GM21825 (cell line): ENCODE measurements around the gene FIGN.

Source experiments
- ATAC-seq: cut with Tn5 transposase; IDR thresholded peaks from one replicate; pipeline ENCODE4 v1.9.1; 2021; ENCODE audit warnings: mild to moderate bottlenecking, moderate library complexity; ENCODE audit not compliant: unreplicated experiment

Gene FIGN, protein sequence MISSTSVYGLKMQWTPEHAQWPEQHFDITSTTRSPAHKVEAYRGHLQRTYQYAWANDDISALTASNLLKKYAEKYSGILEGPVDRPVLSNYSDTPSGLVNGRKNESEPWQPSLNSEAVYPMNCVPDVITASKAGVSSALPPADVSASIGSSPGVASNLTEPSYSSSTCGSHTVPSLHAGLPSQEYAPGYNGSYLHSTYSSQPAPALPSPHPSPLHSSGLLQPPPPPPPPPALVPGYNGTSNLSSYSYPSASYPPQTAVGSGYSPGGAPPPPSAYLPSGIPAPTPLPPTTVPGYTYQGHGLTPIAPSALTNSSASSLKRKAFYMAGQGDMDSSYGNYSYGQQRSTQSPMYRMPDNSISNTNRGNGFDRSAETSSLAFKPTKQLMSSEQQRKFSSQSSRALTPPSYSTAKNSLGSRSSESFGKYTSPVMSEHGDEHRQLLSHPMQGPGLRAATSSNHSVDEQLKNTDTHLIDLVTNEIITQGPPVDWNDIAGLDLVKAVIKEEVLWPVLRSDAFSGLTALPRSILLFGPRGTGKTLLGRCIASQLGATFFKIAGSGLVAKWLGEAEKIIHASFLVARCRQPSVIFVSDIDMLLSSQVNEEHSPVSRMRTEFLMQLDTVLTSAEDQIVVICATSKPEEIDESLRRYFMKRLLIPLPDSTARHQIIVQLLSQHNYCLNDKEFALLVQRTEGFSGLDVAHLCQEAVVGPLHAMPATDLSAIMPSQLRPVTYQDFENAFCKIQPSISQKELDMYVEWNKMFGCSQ

GRCh38 chr2:163735685-163736432 lies at the start of gene FIGN:
FIGN (minus strand) TSS chr2:163736008; CDS start chr2:163734927, 1,081 bp downstream.
- ATAC-seq: no peak

- no peak for ATAC-seq
These were observed 49.4 kb upstream of the FIGN start for GRCh38 chr2:163785162-163785561.

DNA sequence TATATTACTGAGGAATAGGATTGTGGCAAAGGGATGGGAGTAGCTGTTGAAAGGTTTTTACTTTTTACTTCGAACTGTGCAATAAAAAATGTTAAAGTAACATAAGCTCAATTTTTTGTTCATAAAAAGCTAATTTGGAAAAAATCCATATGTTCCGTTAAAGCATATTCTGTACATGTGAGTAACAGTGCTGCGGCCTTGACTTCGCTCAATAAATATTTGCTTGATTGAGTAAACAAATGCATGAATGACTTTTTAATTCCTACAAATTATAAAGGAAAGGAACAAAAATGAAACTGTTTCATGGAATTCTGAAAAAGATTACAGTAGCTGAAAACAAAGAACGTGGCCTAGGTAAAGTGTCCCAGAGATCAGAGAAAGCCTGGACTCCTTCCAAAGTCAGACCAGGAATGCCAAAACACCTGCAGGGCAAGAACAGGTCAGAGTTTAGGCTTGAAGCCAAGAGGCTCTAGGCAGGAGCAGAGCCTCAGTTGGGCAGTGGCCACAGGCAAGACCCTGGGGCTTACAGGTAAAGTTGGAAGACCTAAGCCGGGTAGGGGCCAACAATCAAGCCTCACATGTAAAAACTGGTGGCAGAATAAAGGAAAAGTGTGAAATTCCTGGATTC lies 44.3 kb upstream of the FIGN start:
- no peak for ATAC-seq

DNA sequence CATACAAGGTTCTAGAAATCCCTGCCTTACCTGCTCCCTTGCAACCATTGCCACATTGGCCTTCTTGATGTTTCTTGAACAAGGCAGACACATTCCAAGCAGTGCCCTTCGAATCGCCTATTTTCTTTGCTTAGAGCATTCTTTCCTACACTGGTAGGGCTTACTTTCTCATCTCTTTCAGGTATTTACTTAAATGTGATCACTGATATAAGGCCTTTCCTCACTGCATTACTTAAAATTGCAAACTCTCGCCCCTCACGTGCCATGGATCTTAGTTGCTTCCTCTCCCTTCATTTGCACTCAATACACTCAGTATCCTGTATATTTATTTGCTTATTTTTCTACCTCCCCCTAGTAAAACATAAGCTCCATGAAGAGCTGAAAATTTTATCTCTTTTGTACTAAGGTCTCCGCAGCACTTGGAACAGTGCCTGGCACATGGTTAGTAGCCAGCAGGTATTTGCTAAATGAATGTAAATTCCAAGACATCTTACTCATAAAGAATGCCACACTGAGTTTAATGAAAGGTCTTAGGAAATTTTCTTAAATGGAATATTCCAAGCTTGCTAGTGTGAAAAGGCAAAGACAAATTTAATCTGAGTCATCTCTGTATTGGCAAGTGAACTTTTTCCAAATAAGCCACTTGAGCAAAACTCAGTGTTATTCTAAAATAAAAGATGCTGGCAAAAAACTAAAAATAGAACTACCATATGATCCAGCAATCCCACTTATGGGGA lies 42.4 kb upstream of the FIGN start:
- ATAC-seq: no peak

DNA sequence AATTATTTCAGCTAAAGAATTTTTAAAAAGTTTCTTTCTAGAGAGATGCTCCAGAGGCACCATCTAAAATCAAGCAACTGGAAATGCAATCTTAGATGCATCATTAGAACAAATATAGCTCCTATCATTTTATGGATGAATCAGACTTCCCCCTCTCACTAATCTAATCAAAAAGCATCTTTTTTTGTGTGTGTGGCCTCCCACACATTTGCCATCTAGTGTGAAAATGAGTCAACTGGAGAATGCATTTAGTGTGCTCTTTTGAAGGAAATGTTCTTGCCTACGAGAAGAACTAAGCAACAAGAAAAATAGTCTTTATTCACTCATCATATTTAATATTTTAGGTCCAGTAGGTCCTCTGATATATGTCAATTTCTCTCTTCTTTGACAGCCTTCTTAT lies 39.5 kb upstream of the FIGN start:
- ATAC-seq: no peak

DNA sequence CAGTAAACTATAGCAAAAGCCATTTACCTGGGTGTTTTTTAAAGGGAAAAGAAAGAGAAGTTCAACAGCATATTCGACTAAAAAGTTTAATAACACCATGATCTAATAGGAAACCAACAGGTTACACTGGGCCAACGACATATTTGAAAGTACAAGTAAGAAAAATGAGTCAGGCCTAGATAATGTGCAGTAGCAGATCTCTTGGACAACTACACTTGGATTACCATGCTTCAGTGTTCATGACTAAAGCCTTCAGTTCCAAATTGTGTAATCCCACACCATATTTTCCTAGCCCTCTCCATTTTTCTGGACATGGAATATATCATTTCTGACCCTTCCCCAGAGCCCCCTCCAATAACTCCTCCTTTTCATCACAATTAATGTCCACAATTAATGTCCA lies 39.1 kb upstream of the FIGN start:
- ATAC-seq: no peak

DNA sequence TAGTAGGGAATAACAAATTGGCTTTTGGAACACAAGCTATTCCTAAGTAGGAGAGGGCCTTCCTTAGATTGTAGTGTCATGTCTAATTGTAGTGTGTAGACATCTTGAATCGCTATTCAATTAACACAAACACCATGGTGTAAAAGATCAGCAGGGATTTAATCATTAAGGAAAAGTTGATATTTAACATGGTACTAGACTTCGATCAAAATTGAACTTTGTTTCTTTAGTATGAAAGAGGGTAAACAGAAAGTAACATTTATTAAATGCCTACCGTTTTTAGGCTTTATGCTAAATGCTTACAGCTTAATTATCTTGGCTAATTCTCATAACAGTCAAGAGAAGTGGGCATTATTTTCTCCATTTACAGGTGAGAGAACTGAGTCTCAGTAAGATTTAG lies 37.5 kb upstream of the FIGN start:
- ATAC-seq: no peak

DNA sequence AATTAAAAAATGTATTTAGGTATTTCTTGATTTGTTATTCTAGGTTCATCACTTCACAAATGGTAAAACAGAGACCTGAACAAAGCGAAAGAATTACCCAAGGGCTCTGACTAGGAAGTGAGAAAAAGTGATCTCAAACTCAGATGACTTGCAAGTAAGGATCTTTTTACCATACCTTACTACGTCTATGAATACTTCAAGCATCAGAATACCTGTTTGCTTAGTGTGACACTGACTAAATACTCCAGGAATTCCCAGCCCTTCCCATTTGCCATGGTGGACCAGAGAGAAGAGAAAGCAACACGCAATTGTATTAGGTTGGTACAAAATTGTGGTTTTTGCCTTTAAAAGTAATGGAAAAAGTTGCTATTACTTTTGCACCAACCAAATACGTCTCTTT lies 35.8 kb upstream of the FIGN start:
- no peak for ATAC-seq

GRCh38 chr2:163768881-163769695 lies 33.3 kb upstream of the FIGN start:
- ATAC-seq: no peak

- ATAC-seq: no peak
These were observed 31.3 kb upstream of the FIGN start for GRCh38 chr2:163767097-163767496.

GRCh38 chr2:163764566-163764965 lies 28.8 kb upstream of the FIGN start:
- no peak for ATAC-seq

- ATAC-seq: no peak
These were observed 23.2 kb upstream of the FIGN start for GRCh38 chr2:163759013-163759412.

- no peak for ATAC-seq
These were observed 22.0 kb upstream of the FIGN start for GRCh38 chr2:163757814-163758213.

DNA sequence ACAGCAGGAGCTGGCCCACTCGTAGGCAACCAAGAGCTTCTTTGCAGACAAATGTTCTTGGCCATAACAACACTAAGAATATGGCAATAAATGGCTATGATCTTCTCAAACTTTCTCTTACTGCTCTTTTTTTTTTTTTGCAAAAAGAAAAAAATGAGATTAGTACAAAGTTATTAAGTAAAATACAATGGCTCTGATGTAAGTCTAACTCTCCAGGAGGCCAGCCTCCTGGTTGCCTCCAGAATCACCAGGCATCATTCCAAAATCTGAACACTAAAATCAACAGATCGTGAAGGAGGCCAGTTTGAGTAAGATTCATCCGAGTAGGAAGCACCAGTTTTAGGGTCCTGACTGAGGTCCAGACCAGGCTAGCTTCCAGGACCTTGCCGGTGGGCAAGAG lies 20.8 kb upstream of the FIGN start:
- ATAC-seq: no peak

- no peak for ATAC-seq
These were observed 19.6 kb upstream of the FIGN start for GRCh38 chr2:163755366-163755765.

DNA sequence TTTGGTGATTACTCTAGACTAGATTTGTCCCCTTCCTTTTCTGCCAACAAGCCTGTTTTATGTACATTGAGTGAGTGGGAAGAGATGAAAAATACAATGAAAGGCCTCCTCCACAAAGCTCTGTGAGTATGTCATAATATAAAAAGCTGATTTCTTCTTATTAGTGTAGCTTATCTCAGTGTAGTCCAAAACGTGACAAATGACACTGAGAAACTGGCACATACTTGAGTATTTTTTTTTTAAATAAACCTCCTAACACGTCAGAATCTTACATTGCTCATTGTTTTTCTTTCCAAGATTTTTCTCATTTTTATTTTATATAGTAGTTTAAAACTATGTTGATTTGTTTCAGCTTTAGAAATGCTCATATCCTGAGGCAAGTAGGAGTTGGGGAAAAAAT lies 17.9 kb upstream of the FIGN start:
- ATAC-seq: no peak

- no peak for ATAC-seq
These were observed 16.5 kb upstream of the FIGN start for GRCh38 chr2:163752267-163752666.

DNA sequence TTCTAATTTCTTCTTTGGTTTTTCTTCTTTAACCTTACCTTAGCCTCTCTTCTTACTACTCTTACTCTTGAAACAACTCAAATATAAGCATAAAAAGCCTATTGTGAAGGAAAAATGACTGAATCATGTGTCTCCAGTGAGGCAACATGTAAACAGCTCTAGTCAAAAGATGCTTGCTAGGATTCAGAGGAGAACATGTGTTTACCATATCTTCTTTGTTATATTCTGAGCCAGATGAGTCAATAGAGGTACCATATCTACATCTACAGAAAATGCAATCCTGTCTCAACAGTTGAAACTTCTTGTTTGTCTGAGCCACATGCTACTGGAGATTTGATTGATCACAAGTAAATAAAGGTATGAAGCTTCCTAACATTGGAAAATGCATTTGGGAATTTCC lies 15.9 kb upstream of the FIGN start:
- no peak for ATAC-seq

- no peak for ATAC-seq
These were observed 12.6 kb upstream of the FIGN start for GRCh38 chr2:163748420-163748819.

- no peak for ATAC-seq
These were observed 5.6 kb upstream of the FIGN start for GRCh38 chr2:163741435-163741834.
